GM21528 (cell line): ENCODE measurements around the gene PTEN.

Experiments
- ATAC-seq: cut with Tn5 transposase; IDR thresholded peaks from one replicate; pipeline ENCODE4 v1.9.1; 2021; ENCODE audit warnings: mild to moderate bottlenecking, moderate library complexity; ENCODE audit not compliant: unreplicated experiment, low FRiP score

PTEN gene

DNA sequence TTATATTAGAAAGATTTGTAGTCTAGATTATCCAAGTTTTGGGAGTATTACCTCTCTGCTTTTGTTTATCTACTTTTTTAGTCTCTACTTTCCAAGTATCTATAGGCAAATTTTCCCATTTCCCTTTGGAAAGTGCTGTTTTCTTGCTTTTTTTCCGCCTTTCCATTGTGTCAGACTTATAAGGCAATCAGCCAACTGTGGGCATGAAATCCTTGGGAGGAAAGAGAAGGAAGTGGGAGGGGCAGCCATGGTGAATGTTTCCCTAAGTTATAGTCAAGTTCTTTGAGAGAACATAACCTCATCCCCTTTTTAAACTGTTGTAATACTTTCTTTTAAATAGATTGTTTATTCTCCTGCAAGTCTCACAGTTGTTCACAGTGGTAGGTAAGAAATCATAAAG lies 52.6 kb downstream of the PTEN start:
- no peak for ATAC-seq

GRCh38 chr10:87916515-87916914 lies 53.1 kb downstream of the PTEN start:
- no peak for ATAC-seq

GRCh38 chr10:87918254-87918859 lies 54.9 kb downstream of the PTEN start:
- ATAC-seq: no peak

GRCh38 chr10:87920538-87920937 lies 57.1 kb downstream of the PTEN start:
- no peak for ATAC-seq

DNA sequence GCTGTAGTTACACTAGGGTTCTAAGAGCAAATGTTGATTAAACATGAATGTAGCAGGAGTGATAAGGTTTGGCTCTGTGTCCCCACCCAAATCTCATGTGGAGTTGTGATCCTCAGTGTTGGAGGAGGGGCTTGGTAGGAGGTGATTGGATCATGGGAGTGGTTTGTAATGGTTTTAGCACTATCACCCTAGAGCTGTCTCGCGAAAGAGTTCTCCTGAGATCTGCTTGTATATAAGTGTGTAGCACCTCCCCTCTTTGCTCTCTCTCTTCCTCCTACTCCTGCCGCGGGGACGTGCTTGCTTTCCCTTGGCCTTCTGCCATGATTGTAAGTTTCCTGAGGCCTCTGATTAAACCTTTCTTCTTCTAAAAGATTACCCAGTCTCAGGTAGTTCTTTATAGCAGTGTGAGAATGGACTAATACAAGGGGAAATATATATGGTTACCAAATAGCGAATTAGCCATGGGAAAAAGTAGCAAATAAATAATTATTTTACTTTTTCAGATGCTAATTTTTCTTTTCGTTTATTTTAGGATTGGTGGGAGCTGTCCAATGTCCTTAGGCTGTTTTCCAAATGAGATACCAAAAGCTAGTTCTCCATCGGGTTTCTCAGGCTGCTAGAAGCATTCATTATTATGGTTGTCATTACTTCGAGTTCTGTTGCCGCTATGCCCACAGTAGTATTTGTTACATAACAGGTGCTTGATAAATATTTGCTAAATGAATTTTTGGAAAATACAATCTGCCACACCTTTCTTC lies 58.7 kb downstream of the PTEN start:
- ATAC-seq: no peak

DNA sequence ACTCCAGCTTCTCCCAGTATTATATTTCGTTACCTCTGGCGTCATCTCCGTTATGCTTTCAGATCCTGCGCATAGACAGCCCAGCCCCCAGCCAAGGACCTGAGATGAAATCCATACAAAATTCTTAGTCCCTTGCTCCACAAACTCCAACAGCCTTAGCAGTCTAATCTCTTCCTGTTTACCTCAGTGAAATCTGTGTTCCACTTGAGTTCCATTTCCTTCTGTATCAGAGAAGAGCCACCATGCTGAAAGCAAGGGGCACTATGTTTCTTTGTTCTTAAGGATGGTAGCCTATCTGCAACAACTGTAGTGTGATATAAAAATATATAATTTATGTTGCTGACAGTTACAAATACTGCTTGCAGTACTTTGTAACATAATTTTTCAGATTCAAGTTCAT lies 59.8 kb downstream of the PTEN start:
- ATAC-seq: no peak

- ATAC-seq: no peak
Observed at GRCh38 chr10:87925570-87925969, 62.1 kb downstream of the PTEN start.

DNA sequence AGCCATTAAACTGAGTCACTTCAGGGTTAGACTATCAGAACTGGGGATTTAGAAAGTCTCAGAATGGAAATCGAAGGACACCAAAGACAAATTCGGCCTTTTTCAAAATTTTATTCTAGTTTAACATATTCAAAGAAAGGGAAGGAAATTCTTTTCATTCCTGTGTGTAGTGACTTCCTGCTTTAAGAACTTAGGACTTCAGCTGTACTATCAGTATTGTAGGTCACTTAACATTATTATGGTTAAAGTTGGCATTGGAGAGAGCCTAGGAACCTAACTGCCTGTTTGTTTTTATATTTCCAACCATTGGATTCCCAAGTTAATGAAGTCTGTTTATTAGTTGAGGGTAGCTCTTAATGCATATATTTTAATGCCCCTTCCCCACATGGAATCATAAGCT lies 63.7 kb downstream of the PTEN start:
- no peak for ATAC-seq

- no peak for ATAC-seq
Observed at GRCh38 chr10:87928996-87929395, 65.6 kb downstream of the PTEN start.

DNA sequence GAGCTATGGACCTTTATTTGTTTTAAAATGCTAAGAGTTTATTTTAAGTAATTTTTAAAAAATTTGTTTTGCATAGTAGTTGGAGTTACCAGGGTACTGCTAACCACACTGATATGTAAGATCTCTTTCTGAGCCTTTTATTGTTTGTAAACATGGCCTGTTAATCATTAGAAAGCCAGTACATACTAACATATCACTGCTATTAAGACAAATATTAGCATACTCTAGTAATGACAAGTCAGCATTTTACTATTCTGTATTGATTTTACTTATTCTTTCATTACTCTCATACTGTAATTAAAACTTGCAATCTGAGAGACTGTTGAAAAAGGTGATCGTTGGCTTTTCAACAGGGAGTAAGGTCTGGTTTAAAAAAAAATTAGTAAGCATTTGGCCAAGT lies 66.7 kb downstream of the PTEN start:
- ATAC-seq: no peak

- ATAC-seq: no peak
Observed at GRCh38 chr10:87930934-87931835, 67.8 kb downstream of the PTEN start.

GRCh38 chr10:87931836-87932230 lies 68.4 kb downstream of the PTEN start:
- no peak for ATAC-seq

GRCh38 chr10:87935290-87936141 lies 72.1 kb downstream of the PTEN start:
- no peak for ATAC-seq

DNA sequence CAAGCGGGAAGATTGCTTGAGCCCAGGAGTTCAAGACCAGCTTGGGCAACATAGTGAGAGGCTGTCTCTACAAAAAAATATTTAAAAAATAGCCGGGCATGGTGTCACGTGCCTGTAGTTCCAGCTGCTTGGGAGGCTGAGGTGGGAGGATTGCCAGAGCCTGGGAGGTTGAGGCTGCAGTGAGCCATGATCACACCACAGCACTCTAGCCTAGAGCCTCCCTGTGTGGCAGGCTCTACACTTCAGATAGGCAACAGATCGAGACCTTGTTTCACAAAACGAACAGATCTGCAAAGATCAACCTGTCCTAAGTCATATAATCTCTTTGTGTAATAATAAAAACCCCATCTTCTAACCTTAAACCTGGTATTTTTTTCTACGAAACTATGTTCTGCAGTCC lies 76.8 kb downstream of the PTEN start:
- no peak for ATAC-seq

- ATAC-seq: no peak
Observed at GRCh38 chr10:87942884-87943527, 79.6 kb downstream of the PTEN start.

GRCh38 chr10:87945984-87946383 lies 82.6 kb downstream of the PTEN start:
- ATAC-seq: no peak

- ATAC-seq: no peak
Observed at GRCh38 chr10:87952612-87953011, 89.2 kb downstream of the PTEN start.

GRCh38 chr10:87956055-87956454 lies 92.6 kb downstream of the PTEN start:
- no peak for ATAC-seq

GRCh38 chr10:87957702-87958101 lies 94.3 kb downstream of the PTEN start:
- no peak for ATAC-seq

DNA sequence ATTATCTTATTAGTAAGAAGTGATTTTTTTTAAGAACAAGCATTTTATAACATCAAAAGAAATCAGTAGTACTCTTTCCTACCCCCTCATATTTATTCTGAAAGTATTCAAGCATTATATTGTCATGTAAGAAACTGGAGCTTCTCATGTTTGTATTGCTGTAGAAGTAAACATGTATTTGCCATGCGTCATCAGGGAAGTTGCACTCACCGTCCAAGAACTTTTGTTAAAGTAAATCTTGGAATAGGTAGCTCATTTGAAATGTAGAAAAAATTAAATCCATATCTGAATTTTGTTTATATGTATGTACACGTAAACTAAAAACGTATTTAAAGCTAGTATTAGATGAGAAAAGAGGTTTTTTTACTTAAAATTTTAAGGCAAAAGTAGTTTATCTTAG lies 96.8 kb downstream of the PTEN start:
- no peak for ATAC-seq
